Activated naive CD4-positive, alpha-beta T cell treated with anti-CD3 and anti-CD28 coated beads for 36 hours (primary cell): ENCODE data around the gene NOSIP. TPM values are rescaled to one million over a fixed set of nuclear protein-coding genes. Genes with fewer than 3 reads are reported as not detected.
A peak's percentile ranks its signal among the peaks of the same experiment; 100 is the strongest.

ENCODE experiments used
- CTCF ChIA-PET: fragments of 350-600 bp; sonication (Branson Sonifier 250); formaldehyde crosslinking; loops from one replicate; lab custom pipeline; 2021; ENCODE audit warnings: antibody characterized with exemption; lab: Charles Lee
- DNase-seq: peaks from one replicate; pipeline ENCODE4 v3.0.0-alpha.2; 2020
- H3K27ac Mint-ChIP-seq: one replicate; pipeline ENCODE4 v1.8.0; 2021; ENCODE audit warnings: mild to moderate bottlenecking, mixed read lengths
- H3K27me3 Mint-ChIP-seq: one replicate; pipeline ENCODE4 v1.8.0; 2021; ENCODE audit warnings: low read depth, mixed read lengths
- H3K36me3 Mint-ChIP-seq: one replicate; pipeline ENCODE4 v1.8.0; 2021; ENCODE audit warnings: low read depth, mixed read lengths
- H3K4me1 Mint-ChIP-seq: one replicate; pipeline ENCODE4 v1.8.0; 2021; ENCODE audit warnings: low read depth, mixed read lengths
- H3K4me3 Mint-ChIP-seq: one replicate; pipeline ENCODE4 v1.8.0; 2021; ENCODE audit warnings: mild to moderate bottlenecking, moderate library complexity, mixed read lengths
- H3K9me3 Mint-ChIP-seq: one replicate; pipeline ENCODE4 v1.8.0; 2021; ENCODE audit warnings: mixed read lengths
- intact Hi-C: fragments of 100-400 bp; cut with micrococcal nuclease; formaldehyde crosslinking; loops from one replicate; pipeline ENCODE4 v1.15.1; 2023
- total RNA-seq, 2 experiments: library from RNA; stranded (reverse); gene quantifications; one replicate each; pipeline ENCODE4 v1.2.3, GENCODE V29; 2021

The NOSIP gene
- total RNA-seq, 2 experiments from 2014 or later: 76.4 to 77.4 TPM

GRCh38 chr19:49554701-49555181 lies 25.6 kb downstream of the NOSIP start:
- CTCF ChIA-PET: interaction anchor here (0.6 to 5.4 kb wide), 5 partner anchors 10 to 424 kb away, joined by 3 to 56 read pairs (median 4); no protein-coding TSS in a partner anchor
- H3K27ac Mint-ChIP-seq: peak overlapping the region; percentile 95
- intact Hi-C loops: loop anchor here (1.0 to 10.0 kb wide), 4 partner anchors 10 to 220 kb away; partner anchors contain the start of genes CD37 and RPS11
- H3K36me3 Mint-ChIP-seq: peaks cover 49% of the 10 kb centered on the region
- H3K9me3 Mint-ChIP-seq: peaks cover 4% of the 10 kb centered on the region
- H3K4me3 Mint-ChIP-seq: peak overlapping the region; percentile 42
- H3K4me1 Mint-ChIP-seq: peaks cover 80% of the 10 kb centered on the region
- DNase-seq: peak; percentile 79
- H3K27me3 Mint-ChIP-seq: no peaks in the 10 kb centered on the region

DNA sequence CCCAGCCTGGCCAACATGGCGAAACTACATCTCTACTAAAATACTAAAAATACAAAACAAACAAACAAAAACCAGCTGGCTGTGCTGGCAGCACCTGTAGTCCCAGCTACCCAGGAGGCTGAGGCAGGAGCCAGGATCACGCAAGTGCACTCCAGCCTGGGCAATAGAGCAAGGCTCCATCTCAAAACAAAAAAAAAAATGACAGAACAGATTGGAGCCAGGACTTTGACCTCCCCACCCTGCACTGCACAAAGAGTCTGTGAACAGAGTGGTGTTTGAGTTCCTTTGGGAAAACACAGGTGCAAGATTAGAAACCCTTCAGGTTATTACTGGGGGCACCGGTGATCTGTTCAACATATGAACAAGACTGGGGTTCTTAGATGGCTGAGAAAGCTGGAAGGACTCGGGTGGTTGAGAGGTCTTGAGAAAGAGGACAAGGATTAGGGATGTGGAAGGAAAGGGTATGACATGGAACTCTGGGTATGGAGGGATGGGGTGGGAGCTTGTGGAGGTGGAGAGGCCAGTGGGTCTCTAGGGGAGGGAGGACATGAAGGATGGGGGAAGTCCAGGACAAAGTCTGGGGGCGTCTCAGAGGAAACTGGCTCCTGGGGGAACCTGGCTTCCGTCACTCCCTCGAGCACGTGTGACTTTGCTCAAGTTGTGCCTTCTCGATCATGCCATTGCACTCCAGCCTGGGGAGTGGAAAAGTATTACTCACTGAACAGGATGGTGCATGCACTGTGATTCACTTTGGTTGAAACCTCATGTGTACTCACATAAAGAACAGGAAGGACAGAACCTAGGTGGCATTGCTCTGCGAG lies 26.7 kb downstream of the NOSIP start:
- H3K9me3 Mint-ChIP-seq: peaks cover 4% of the 10 kb centered on the region
- peak overlapping the region; percentile 57 for H3K4me3 Mint-ChIP-seq
- H3K27ac Mint-ChIP-seq: peak overlapping the region; percentile 95
- no peaks in the 10 kb centered on the region for H3K27me3 Mint-ChIP-seq
- CTCF ChIA-PET: interaction anchor here (0.6 to 5.4 kb wide), 5 partner anchors 11 to 26 kb away, joined by 3 to 56 read pairs (median 3); partner anchors contain the start of gene RCN3
- intact Hi-C loops: loop anchor here (1.0 to 10.0 kb wide), 5 partner anchors 11 to 219 kb away; partner anchors contain the start of genes CD37 and RPS11
- H3K36me3 Mint-ChIP-seq: peaks cover 38% of the 10 kb centered on the region
- DNase-seq: peak; percentile 87
- H3K4me1 Mint-ChIP-seq: peaks cover 78% of the 10 kb centered on the region

DNA sequence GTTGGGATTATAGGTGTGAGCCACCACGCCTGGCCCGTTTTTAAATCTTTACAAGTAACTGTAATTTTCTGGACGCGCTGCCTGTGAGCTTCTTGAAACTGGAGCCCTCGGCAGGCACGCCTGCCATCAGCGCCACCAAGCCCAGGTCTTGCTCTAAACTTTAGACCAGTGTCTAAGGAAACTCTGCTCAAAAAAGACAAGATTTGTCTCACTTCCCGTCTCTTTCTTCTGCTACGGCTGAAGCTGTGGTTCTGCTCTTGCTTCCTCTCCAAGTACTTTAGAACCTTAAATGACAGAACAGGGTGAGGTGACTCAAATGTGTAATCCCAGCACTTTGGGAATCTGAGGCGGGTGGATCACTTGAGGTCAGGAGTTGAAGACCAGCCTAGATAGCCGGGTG lies 27.6 kb downstream of the NOSIP start:
- CTCF ChIA-PET: interaction anchor here (0.6 to 5.4 kb wide), 6 partner anchors 8 to 79 kb away, joined by 3 to 56 read pairs (median 4); partner anchors contain the start of genes FLT3LG and RPS11
- peaks cover 75% of the 10 kb centered on the region for H3K4me1 Mint-ChIP-seq
- H3K4me3 Mint-ChIP-seq: peak overlapping the region; percentile 53
- intact Hi-C loops: loop anchor here (2.0 to 10.0 kb wide), 2 partner anchors 18 to 218 kb away; partner anchors contain the start of gene CD37
- peak; percentile 65 for DNase-seq
- H3K36me3 Mint-ChIP-seq: peaks cover 34% of the 10 kb centered on the region
- H3K27ac Mint-ChIP-seq: peak overlapping the region; percentile 95
- H3K9me3 Mint-ChIP-seq: peaks cover 4% of the 10 kb centered on the region
- H3K27me3 Mint-ChIP-seq: no peaks in the 10 kb centered on the region

GRCh38 chr19:49551531-49551930 lies 28.8 kb downstream of the NOSIP start:
- peak overlapping the region; percentile 83 for H3K27ac Mint-ChIP-seq
- intact Hi-C loops: loop anchor here (10.0 kb wide), 1 partner anchor 217 kb away; the partner anchor contains the start of gene CD37
- DNase-seq: no peak
- H3K36me3 Mint-ChIP-seq: peaks cover 31% of the 10 kb centered on the region
- CTCF ChIA-PET: interaction anchor here (1.4 to 5.4 kb wide), 4 partner anchors 10 to 78 kb away, joined by 4 to 56 read pairs (median 5); partner anchors contain the start of gene FLT3LG
- H3K4me1 Mint-ChIP-seq: peaks cover 73% of the 10 kb centered on the region
- H3K9me3 Mint-ChIP-seq: peaks cover 4% of the 10 kb centered on the region
- no peak overlapping the region for H3K4me3 Mint-ChIP-seq
- H3K27me3 Mint-ChIP-seq: no peaks in the 10 kb centered on the region

DNA sequence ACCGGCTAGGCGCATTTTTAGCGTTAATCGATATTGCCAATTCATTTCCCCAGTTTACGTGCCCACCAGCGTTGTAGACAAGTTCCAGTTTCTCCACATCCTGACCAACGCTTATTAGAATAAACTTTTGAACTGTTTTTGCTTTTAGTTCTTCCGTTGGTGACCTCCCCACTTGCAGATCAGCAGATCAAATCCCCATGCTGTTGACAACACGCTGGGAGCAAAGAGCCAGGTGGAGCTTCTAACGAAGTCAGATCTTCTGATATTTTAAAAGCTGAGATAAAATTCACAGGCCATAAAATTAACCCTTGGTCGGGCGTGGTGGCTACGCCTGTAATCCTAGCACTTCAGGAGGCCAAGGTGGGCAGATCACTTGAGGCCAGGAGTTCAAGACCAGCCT lies 31.3 kb downstream of the NOSIP start:
- Mint-ChIP-seq H3K27ac (peak overlapping the region; percentile 46), H3K36me3 (peaks cover 12% of the 10 kb centered on the region), H3K4me1 (peaks cover 58% of the 10 kb centered on the region), H3K9me3 (peaks cover 4% of the 10 kb centered on the region), H3K27me3 (no peaks in the 10 kb centered on the region), H3K4me3 (no peak overlapping the region)
- CTCF ChIA-PET: interaction anchor here (0.8 to 5.9 kb wide), 7 partner anchors 10 to 157 kb away, joined by 3 to 101 read pairs (median 9); no protein-coding TSS in a partner anchor
- intact Hi-C loops: no loop called here
- no peak for DNase-seq

- DNase-seq: peak; percentile 82
- peaks cover 44% of the 10 kb centered on the region for H3K4me1 Mint-ChIP-seq
- no peak overlapping the region for H3K27ac Mint-ChIP-seq
- H3K4me3 Mint-ChIP-seq: peak overlapping the region; percentile 68
- CTCF ChIA-PET: interaction anchor here (0.6 to 5.9 kb wide), 28 partner anchors 9 to 148 kb away, joined by 3 to 101 read pairs (median 4); partner anchors contain the start of genes FCGRT, FLT3LG, NOSIP and PRRG2
- H3K27me3 Mint-ChIP-seq: no peaks in the 10 kb centered on the region
- intact Hi-C loops: loop anchor here (1.0 to 2.0 kb wide), 3 partner anchors 23 to 70 kb away; no protein-coding TSS in a partner anchor
- no peaks in the 10 kb centered on the region for H3K9me3 Mint-ChIP-seq
- peaks cover 4% of the 10 kb centered on the region for H3K36me3 Mint-ChIP-seq
These were observed 33.4 kb downstream of the NOSIP start for GRCh38 chr19:49546825-49547565.

DNA sequence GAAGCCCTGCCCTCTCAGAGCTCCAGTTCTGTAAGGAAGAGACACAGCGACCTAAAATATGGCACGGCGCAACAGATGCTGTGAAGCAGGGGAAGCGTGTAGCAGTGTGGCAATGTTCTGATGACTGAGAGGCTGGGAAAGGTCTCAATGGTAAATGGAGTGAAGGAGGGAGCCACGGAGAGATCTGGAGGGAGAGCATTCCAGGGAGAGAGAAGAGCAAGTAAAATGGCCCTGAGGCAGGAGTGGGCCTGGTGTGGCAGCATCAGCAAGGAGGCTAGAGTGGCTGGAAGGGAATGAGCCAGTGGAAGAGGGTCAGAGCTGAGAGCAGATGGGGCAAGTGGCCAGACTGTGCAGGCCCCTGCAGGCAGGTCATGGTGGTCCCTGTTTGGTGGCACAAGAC lies 36.2 kb downstream of the NOSIP start:
- Mint-ChIP-seq H3K27me3 (no peaks in the 10 kb centered on the region), H3K9me3 (no peaks in the 10 kb centered on the region), H3K27ac (no peak overlapping the region), H3K4me3 (no peak overlapping the region), H3K4me1 (peaks cover 26% of the 10 kb centered on the region), H3K36me3 (no peaks in the 10 kb centered on the region)
- CTCF ChIA-PET: interaction anchor here (0.5 to 5.9 kb wide), 3 partner anchors 27 to 39 kb away, joined by 3 to 101 read pairs (median 5); no protein-coding TSS in a partner anchor
- DNase-seq: no peak
- intact Hi-C loops: no loop called here

DNA sequence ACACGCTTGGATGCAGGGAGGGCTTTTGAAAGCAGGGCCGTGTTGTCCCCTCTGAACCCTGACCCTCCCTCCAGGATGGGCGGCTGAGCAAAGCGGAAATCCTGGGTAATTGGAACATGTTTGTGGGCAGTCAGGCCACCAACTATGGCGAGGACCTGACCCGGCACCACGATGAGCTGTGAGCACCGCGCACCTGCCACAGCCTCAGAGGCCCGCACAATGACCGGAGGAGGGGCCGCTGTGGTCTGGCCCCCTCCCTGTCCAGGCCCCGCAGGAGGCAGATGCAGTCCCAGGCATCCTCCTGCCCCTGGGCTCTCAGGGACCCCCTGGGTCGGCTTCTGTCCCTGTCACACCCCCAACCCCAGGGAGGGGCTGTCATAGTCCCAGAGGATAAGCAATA lies 37.3 kb downstream of the NOSIP start:
- Mint-ChIP-seq H3K27me3 (no peaks in the 10 kb centered on the region), H3K4me3 (no peak overlapping the region), H3K36me3 (no peaks in the 10 kb centered on the region), H3K4me1 (peaks cover 18% of the 10 kb centered on the region), H3K27ac (no peak overlapping the region), H3K9me3 (no peaks in the 10 kb centered on the region)
- CTCF ChIA-PET: interaction anchor here (1.7 kb wide), 1 partner anchor 36 kb away, joined by 5 read pairs; no protein-coding TSS in a partner anchor
- no peak for DNase-seq
- intact Hi-C loops: no loop called here

DNA sequence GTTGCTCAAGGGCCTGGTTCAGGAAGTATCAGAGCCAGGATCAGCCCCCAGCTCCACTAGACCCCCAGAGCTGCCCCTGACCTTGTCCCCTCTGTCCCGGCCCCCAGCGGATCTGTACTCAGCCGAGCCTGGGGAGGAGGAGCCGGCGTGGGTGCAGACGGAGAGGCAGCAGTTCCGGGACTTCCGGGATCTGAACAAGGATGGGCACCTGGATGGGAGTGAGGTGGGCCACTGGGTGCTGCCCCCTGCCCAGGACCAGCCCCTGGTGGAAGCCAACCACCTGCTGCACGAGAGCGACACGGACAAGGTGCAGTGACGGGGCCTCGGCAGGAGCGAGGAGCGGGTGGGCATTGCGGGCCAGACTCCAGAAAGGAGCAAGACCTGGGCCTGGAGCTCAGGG lies 37.9 kb downstream of the NOSIP start:
- intact Hi-C loops: no loop called here
- no peak for DNase-seq
- H3K36me3 Mint-ChIP-seq: no peaks in the 10 kb centered on the region
- H3K4me1 Mint-ChIP-seq: peaks cover 18% of the 10 kb centered on the region
- H3K27me3 Mint-ChIP-seq: no peaks in the 10 kb centered on the region
- no peak overlapping the region for H3K27ac Mint-ChIP-seq
- CTCF ChIA-PET: interaction anchor here (1.1 to 1.7 kb wide), 2 partner anchors 36 to 39 kb away, joined by 5 to 6 read pairs; no protein-coding TSS in a partner anchor
- no peaks in the 10 kb centered on the region for H3K9me3 Mint-ChIP-seq
- no peak overlapping the region for H3K4me3 Mint-ChIP-seq

DNA sequence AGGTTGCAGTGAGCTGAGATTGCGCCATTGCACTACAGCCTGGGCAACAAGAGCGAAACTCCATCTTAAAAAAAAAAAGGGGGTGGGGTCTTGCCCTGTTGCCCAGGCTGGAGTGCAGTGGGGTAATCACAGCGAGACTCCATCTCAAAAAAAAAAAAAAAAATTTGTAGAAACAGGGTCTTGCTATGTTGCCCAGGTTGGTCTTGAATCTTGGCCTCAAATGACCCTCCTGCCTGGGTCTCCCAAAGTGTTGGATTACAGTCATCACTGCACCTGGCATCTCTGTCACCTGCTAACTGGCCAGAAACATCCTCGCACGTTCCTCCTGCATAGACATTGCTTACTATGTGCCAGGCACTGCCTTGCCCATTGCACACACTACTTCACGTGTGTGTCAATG lies 38.4 kb downstream of the NOSIP start:
- CTCF ChIA-PET: interaction anchor here (0.6 to 1.1 kb wide), 2 partner anchors 38 to 139 kb away, joined by 4 to 6 read pairs; no protein-coding TSS in a partner anchor
- Mint-ChIP-seq H3K27ac (no peak overlapping the region), H3K36me3 (no peaks in the 10 kb centered on the region), H3K4me3 (no peak overlapping the region), H3K9me3 (no peaks in the 10 kb centered on the region), H3K4me1 (peaks cover 14% of the 10 kb centered on the region), H3K27me3 (no peaks in the 10 kb centered on the region)
- DNase-seq: no peak
- intact Hi-C loops: no loop called here

GRCh38 chr19:49539192-49539952 lies 41.0 kb downstream of the NOSIP start:
- Mint-ChIP-seq H3K9me3 (no peaks in the 10 kb centered on the region), H3K27ac (no peak overlapping the region), H3K4me1 (peaks cover 18% of the 10 kb centered on the region), H3K4me3 (no peak overlapping the region), H3K27me3 (no peaks in the 10 kb centered on the region), H3K36me3 (no peaks in the 10 kb centered on the region)
- intact Hi-C loops: loop anchor here (5.0 kb wide), 1 partner anchor 33 kb away; no protein-coding TSS in a partner anchor
- DNase-seq: no peak
- CTCF ChIA-PET: interaction anchor here (0.6 kb wide), 1 partner anchor 31 kb away, joined by 3 read pairs; no protein-coding TSS in a partner anchor
